HG02840 (cell line): Measurements from ENCODE around the gene CRAMP1.
"Not testable (repeated sequence)": the region's sequence is repeated elsewhere in the genome, so short reads cannot be mapped to it uniquely, and the experiment has no call there.

ENCODE experiments used
- ATAC-seq: cut with Tn5 transposase; IDR thresholded peaks from one replicate; pipeline ENCODE4 v1.9.1; 2021; ENCODE audit warnings: mild to moderate bottlenecking, moderate library complexity, moderate number of reproducible peaks; ENCODE audit not compliant: unreplicated experiment, low FRiP score

Gene CRAMP1

GRCh38 chr16:1595511-1595910 lies 16.6 kb upstream of the CRAMP1 start:
- ATAC-seq, result not testable (repeated sequence)

- no peak for ATAC-seq
Measured at GRCh38 chr16:1596516-1596915, 15.6 kb upstream of the CRAMP1 start.

GRCh38 chr16:1597154-1597553 lies 15.0 kb upstream of the CRAMP1 start:
- no peak for ATAC-seq

GRCh38 chr16:1601031-1601430 lies 11.1 kb upstream of the CRAMP1 start:
- ATAC-seq, result no peak

DNA sequence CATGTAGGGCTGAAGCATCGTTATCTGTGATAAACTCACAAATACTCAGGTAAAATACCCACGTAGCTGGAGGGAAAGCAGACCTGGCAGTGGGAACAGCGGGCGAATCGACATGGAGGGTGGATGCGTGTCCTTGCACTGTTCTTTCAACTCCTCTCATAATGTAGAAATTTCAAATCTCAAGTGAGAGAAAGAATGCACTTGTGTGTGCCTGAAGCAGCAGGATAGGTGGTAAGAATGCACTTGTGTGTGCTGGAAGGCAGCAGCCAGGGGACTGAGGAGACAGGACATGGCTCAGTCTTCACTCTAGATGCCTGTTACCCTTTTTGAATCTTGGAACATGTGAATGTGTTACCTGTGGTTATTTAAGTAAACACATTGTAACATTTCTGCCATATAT lies 10.7 kb upstream of the CRAMP1 start:
- ATAC-seq, result no peak

- no peak for ATAC-seq
Measured at GRCh38 chr16:1602285-1602684, 9.9 kb upstream of the CRAMP1 start.

DNA sequence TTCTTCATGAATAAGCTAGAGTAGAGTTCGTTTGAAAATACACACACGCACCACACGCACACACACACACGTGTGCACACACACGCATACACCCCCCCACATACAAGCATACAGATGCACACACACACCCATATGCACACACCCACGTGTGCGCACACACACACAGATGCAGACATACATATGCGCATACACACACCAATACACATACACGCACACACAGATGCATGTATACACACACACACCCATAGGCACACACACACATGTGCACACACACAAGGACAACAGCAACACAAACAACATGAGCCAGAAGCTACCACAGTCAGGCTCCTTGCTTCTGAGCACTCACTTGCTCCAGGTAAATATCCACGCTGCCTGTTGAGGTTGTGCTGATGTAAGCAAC lies 5.4 kb upstream of the CRAMP1 start:
- ATAC-seq, result no peak

DNA sequence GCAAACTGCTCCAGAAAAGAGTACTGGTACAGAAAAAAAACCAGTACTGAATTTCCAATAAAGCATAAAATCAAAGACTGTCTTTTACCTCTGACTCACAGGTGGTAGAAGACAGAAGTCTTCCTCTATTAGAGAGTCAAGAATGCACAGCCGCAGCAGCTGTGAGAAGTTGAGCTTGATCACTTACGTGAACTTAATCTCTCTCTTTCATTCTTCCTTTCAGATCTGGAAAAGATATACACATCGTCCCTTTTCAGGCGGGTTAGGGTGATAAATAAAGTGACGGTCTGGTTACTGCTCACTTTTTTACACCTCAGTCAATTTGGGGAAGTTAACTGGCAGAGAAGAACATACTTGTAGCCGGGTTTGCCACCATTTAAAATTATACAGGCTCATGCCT lies 4.2 kb upstream of the CRAMP1 start:
- ATAC-seq, result no peak

- no peak for ATAC-seq
Measured at GRCh38 chr16:1610071-1610898, 1.9 kb upstream of the CRAMP1 start.

DNA sequence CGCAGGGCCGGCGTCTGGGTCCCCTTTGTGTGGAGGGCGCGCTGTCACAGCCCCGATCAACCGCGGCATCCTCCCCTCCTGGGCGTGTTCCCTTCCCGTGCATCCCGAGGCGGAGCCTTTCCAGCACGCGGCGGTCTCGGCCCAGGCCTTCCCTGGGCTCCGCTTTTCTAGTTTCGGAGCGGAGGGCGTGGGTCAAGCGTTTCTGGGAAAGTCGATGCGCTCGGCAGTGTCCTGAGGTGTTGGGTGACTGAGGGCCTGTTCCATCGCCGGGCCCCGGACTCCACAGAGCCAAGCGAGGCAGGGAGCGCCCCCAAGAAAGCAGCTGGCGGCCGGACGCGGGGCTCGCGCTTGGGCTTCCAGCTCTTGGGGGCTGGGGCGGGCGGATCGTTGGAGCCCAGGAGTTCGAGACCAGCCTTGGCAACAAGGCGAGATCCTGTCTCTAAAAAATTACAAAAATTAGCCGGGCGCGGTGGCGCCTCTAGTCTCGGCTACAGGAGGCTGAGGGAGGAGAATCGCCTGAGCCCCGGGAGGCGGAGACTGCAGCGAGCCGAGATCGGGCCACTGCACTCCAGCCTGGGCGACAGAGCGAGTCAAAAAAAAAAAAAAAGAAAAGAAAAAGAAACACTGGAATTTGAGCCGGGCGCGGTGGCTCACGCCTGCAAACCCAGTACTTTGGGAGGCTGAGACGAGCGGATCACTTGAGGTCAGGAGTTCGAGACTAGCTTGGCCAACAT lies 1.1 kb upstream of the CRAMP1 start:
- no peak for ATAC-seq

GRCh38 chr16:1613211-1613622 lies 1.1 kb downstream of the CRAMP1 start:
- no peak for ATAC-seq

DNA sequence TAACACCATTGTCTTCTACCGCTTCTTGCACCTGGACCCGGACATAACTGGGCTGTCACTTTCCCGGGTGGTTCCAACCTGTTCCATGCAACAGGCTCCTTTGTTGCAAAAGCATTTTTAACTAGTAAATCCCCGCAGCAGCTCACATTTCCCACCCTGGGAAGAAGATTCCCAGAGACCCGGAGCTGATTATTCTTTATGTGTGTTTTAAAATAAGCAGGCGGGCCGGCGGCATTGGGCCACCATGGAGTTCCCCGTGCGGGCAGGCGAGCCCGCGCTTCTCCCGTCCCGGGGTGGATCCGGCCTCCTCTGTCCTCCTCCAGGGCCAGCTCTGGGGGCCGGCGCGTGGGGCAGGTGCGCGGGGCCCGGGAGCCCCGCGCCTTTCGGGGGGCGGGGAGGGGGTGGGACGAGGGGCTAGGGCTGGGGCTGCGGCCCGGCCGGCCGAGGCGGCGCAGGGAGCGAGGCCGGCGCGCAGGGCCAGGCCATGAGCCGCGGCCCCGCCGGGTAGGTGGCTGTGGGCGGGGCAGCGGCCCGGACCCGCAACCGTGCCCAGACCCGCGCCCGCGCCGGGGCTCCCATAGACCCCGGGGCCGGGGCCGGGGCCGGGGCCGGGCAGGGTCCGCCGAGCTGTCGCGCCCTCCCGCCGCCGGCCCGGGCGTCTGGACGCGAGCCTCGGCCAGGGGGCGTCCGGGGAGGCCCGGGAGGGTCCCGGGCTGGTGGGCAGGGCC lies 1.7 kb downstream of the CRAMP1 start:
- ATAC-seq, result no peak

DNA sequence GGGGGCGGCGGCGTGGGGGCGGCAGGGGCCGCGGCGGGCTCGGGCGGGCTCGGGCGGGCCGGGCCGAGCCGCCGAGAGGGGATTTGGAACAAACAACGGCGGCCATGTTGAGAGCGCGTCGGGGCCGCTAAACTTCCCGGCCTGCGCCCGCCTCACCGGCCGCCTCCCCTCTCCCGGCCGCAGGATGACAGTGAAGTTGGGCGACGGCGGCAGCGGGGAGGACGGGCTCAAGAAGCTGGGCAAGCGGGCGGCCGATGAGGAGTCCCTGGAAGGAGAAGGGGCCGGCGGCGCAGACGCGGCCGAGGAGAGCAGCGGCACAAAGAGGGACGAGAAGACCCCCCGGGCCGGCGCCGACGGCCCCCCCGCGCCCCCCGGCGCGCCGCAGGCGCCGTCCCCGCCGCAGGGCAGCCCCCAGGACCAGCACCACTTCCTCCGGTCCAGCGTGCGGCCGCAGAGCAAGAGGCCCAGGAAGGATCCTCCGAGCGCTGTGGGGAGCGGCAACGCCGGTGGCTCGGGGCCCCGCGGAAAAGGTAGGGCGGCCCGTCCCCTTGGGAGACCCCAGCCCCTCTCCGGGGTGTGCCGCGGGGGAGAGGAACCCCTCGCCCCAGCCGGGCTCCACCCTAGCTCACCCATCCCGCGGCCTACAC lies 2.4 kb downstream of the CRAMP1 start:
- ATAC-seq, result no peak

- ATAC-seq, result no peak
Measured at GRCh38 chr16:1615761-1616160, 3.6 kb downstream of the CRAMP1 start.

GRCh38 chr16:1619976-1620375 lies 7.8 kb downstream of the CRAMP1 start:
- ATAC-seq, result no peak

DNA sequence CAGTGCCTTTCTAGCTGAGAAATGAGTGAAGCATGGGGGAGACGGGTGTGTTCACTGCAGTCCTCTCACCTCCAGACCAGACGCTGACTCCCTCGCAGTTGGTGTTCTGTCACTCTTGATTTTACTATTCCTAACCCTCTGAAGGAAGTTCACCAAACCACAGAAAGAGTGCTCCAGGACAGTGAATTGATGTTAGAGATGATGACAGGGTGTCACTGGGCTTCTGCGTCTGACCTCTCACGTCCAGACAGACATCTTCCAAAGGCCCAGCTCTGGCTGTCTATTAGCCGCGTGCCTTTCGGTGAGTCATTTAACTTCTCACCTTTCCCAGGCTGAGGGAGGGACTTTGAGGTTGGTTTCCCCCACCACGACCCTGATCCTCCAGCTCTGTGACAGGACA lies 8.2 kb downstream of the CRAMP1 start:
- ATAC-seq, result no peak

DNA sequence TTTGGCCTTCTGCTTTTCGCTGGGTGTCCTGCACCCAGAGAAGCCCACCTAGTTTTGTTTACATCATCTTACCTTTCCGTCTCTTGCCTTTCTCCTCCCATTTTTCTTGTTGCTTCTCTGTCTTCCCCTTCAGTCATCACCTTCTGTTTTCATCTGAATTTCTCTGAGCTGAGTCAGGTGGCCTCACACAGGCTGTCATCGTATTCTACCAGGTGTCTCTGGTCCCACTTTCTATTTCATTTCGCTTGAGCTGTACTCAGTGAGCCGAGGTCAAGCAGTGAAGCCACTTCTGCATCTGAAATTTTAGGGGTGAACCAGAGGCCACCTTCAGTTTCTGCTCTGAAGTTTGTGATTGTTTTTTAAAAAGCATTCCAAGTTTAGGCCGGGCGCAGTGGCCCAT lies 9.7 kb downstream of the CRAMP1 start:
- ATAC-seq, result no peak

GRCh38 chr16:1626327-1626726 lies 14.2 kb downstream of the CRAMP1 start:
- ATAC-seq, result no peak

DNA sequence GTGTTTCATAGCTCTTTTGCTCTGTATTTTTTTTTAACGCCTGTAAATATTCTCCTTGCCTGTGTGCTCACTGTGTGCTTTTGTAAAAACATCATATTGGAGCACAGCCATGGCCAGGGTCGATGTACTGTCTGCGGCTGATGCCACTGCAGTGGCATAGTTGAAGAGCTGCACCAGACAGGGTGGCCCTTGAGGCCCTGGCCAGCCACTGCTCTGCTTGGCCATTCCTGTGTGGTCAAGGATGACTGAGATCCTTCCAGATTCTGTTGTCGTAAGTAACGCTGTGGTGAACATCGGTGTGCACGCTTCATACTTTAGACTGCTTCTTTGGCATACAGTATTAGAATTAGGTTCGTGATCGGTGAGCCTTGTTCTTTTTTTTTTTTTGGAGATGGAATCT lies 14.6 kb downstream of the CRAMP1 start:
- no peak for ATAC-seq

GRCh38 chr16:1630450-1631213 lies 18.5 kb downstream of the CRAMP1 start:
- ATAC-seq, result no peak
